ENCODE results near the gene GADD45B.
A peak's percentile ranks its signal among the peaks of the same experiment; 100 is the strongest.
"Not testable (repeated sequence)": the region's sequence is repeated elsewhere in the genome, so short reads cannot be mapped to it uniquely, and the experiment has no call there.

GADD45B gene

GRCh38 chr19:2468596-2468995 lies 7.3 kb upstream of the GADD45B start:
- DNase-seq (ENCODE audit: extremely low read depth in 1 of 2, low read depth in 1 of 2) = no peak

GRCh38 chr19:2469102-2469914 lies 6.6 kb upstream of the GADD45B start:
- DNase-seq (ENCODE audit: extremely low read depth in 1 of 2, low read depth in 1 of 2) = no peak

DNA sequence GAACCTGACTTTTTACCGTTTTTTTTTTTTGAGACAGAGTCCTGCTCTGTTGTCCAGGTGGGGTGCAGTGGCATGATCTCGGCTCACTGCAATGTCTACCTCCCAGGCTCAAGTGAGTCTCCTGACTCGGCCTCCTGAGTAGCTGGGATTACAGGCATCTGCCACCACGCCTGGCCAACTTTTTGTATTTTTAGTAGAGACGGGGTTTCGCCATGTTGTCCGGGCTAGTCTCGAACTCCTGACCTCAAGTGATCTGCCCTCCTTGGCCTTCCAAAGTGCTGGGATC lies 6.1 kb upstream of the GADD45B start:
- not testable (repeated sequence) for DNase-seq (ENCODE audit: extremely low read depth in 1 of 2, low read depth in 1 of 2)

DNA sequence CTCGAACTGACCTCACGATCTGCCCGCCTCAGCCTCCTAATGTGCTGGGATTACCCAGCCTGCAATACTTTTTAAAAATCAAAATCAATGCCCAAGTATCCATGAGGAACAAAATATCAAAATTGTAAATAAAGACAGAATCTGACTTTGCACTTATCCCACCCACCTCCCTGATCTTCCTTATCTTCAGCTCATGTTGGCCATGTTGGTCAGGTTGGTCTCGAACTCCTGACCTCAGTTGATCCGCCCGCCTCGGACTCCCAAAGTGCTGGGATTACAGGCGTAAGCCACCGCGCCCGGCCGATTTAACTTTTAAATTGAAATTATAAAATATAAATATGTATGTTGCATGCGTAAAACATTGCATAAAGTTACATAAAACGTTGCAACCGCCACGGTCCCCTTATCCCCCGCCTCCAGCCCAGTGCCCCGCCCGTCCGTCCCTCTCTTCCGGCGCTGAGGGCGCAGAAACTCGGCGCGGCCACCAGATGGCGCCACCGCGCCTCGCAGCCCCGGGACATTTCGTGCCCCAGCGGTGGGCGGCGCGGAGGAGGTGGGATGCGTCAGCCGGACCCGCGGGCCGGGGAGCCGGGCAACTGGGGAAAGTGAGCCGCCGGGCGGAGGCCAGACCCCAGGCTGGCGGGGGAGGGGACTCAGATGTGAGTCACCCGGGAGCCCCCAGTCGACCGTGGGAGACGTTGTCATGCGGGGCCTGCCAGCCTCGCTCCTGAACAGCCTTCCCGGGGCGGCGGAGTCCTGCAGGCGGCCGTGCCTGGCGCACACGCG lies 1.5 kb upstream of the GADD45B start:
- peak; percentile 72 to 80 for DNase-seq (ENCODE audit: extremely low read depth in 1 of 2, low read depth in 1 of 2)

DNA sequence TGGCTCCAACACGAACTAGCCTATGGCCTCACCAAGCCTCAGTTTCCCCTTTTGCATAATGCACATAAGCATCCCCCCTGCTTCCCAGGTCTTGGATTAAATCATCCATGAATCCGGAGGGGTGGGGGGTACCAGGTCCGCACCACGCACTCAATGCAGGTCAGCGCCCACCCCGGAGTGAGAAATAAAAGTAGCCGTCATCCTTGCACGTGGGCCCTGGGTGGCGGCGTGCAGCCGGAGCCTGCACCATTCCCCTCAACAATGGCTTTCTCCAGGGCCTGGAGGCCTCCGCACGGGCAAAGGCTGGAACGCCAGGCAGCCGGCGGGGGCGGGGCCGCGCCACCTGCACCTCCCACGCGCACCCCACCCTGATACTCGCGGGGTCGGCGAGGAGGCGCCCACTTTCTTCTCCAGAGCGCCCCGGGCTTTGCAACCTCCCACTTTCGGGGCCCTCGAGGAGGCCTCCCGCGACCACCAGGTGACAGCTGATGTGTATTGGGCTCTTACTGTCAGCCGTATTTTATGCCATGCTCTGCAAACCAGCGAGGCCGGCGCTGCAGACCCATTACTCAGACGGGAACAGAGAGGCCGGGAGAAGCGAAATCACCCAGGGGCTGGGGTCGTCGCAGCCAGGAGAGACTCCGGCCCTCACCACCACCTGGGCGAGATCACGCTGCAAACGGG lies 767 bp upstream of the GADD45B start:
- peak in 1 of 2 donors; percentile 39 for DNase-seq (ENCODE audit: extremely low read depth in 1 of 2, low read depth in 1 of 2)

- DNase-seq (ENCODE audit: extremely low read depth in 1 of 2, low read depth in 1 of 2) = peak in 1 of 2 donors; percentile 32
Observed at GRCh38 chr19:2476451-2477140, 669 bp downstream of the GADD45B start.

DNA sequence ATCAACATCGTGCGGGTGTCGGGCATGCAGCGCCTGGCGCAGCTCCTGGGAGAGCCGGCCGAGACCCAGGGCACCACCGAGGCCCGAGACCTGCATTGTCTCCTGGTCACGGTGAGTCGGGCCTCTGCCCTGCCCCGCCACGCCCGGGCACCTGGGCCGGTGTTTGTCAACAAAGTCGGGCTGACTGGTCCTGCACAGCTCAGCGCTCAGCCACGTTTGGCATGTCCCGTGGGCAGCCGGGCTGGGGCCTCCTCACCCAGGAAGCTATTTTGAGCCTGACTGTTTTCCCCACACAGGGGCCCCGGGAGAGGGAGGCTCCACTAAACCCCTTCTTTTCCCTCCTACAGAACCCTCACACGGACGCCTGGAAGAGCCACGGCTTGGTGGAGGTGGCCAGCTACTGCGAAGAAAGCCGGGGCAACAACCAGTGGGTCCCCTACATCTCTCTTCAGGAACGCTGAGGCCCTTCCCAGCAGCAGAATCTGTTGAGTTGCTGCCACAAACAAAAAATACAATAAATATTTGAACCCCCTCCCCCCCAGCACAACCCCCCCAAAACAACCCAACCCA lies 1.3 kb downstream of the GADD45B start:
- DNase-seq (ENCODE audit: extremely low read depth in 1 of 2, low read depth in 1 of 2) = no peak

DNA sequence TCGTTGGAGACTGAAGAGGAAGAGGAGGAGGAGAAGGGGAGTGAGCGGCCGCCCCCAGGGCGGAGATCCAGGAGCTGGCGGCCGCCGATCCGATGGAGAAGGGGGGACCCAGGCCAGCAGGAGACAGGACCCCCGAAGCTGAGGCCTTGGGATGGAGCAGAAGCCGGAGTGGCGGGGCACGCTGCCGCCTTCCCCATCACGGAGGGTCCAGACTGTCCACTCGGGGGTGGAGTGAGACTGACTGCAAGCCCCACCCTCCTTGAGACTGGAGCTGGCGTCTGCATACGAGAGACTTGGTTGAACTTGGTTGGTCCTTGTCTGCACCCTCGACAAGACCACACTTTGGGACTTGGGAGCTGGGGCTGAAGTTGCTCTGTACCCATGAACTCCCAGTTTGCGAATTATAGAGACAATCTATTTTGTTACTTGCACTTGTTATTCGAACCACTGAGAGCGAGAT lies 1.8 kb downstream of the GADD45B start:
- DNase-seq (ENCODE audit: extremely low read depth in 1 of 2, low read depth in 1 of 2) = no peak

DNA sequence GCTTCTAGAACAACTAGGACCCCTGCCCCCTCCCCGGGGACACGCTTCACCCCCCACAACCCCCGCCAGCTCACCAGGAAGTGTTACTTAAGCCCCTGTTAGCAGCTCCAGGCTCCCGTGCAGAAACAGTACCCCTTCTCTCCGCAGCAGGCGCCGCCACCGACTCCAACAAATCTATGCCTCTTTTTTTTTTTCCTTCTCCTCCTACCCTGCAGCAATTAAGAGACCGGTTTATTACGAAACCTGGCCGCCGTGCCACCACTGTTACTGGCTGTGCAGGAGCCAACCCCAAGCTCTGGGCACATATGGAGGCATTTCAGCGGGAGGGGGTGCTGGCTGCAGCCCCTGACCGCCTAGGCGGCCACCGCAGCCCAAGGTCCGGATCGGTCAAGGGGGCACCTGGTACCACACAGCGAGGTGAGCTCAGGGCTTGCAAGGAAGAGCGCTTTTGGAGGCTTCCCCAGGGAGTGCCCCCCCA lies 2.4 kb downstream of the GADD45B start:
- peak in 1 of 2 donors; percentile 25 for DNase-seq (ENCODE audit: extremely low read depth in 1 of 2, low read depth in 1 of 2)

GRCh38 chr19:2478756-2479555 lies 3.0 kb downstream of the GADD45B start:
- peak in 1 of 2 donors; percentile 46 for DNase-seq (ENCODE audit: extremely low read depth in 1 of 2, low read depth in 1 of 2)

- no peak for DNase-seq (ENCODE audit: extremely low read depth in 1 of 2, low read depth in 1 of 2)
Observed at GRCh38 chr19:2479556-2480194, 3.7 kb downstream of the GADD45B start.

DNA sequence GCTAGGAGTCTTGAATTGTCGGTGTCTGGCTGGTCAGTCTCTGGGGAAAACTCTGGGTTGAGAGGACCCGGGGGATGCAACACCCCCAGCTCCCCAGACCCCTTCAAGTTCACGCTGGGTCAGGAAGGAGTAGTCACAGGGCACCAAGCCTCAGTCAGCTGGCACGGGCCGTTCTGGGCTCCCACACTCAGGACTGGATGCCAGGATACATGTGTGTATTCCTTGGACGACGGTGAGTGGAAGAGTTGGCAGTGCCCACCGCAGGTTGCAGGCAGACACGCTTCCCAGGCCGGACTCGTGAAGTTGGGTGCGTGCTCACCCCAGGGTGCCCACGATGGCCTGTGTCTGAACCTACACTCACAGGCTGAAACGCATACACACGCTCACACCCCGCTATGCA lies 5.5 kb downstream of the GADD45B start:
- DNase-seq (ENCODE audit: extremely low read depth in 1 of 2, low read depth in 1 of 2) = no peak

- no peak for DNase-seq (ENCODE audit: extremely low read depth in 1 of 2, low read depth in 1 of 2)
Observed at GRCh38 chr19:2482354-2483038, 6.6 kb downstream of the GADD45B start.

- DNase-seq (ENCODE audit: extremely low read depth in 1 of 2, low read depth in 1 of 2) = no peak
Observed at GRCh38 chr19:2483084-2483483, 7.2 kb downstream of the GADD45B start.

- DNase-seq (ENCODE audit: extremely low read depth in 1 of 2, low read depth in 1 of 2) = no peak
Observed at GRCh38 chr19:2483484-2484151, 7.7 kb downstream of the GADD45B start.

GRCh38 chr19:2484178-2484937 lies 8.4 kb downstream of the GADD45B start:
- no peak for DNase-seq (ENCODE audit: extremely low read depth in 1 of 2, low read depth in 1 of 2)

DNA sequence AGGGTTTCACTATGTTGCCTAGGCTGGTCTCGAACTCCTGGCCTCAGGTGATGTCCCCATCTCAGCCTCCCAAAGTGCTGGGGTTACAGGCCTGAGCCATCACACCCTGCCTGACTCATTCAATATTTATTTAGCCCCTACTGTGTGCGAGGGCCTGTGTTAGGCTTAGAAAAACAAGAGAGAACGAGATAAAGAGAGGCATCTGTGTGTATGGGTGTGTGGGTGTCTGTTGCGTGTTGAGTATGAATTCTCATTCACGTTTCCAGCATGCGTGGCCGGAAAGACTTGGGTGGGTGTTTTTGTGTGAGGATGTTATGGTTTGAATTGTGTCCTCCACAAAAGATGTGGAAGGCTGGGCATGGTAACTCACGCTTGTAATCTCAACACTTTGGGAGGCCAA lies 9.5 kb downstream of the GADD45B start:
- no peak for DNase-seq (ENCODE audit: extremely low read depth in 1 of 2, low read depth in 1 of 2)

Measured in activated CD8-positive, alpha-beta memory T cell treated with anti-CD3 and anti-CD28 coated beads for 1 hour (primary cell).